IPS-18a (cell line): ENCODE measurements around the gene SMIM13.

Experiments used
- H3K27ac ChIP-seq: one replicate; pipeline ENCODE4 v1.5.1; 2013; ENCODE audit warnings: low read length
- H3K27me3 ChIP-seq: one replicate; pipeline ENCODE4 v1.6.1; 2013; ENCODE audit warnings: mild to moderate bottlenecking, low read length; ENCODE audit not compliant: control insufficient read depth, insufficient read depth
- H3K36me3 ChIP-seq: one replicate; pipeline ENCODE4 v1.6.1; 2013; ENCODE audit warnings: low read depth, low read length; ENCODE audit not compliant: control insufficient read depth
- H3K4me1 ChIP-seq: one replicate; pipeline ENCODE4 v1.6.1; 2013; ENCODE audit warnings: low read depth, low read length; ENCODE audit not compliant: control insufficient read depth
- H3K4me3 ChIP-seq: one replicate; pipeline ENCODE4 v1.5.1; 2013; ENCODE audit warnings: low read length
- H3K9ac ChIP-seq: one replicate; pipeline ENCODE4 v1.6.1; 2013; ENCODE audit warnings: mild to moderate bottlenecking, low read length, moderate library complexity
- H3K9me3 ChIP-seq: one replicate; pipeline ENCODE4 v1.6.1; 2013; ENCODE audit warnings: low read depth, low read length; ENCODE audit not compliant: control insufficient read depth

Gene SMIM13

GRCh38 chr6:11128608-11129007, 35.0 kb downstream of the SMIM13 start:
- no peak overlapping the region for H3K27ac ChIP-seq
- H3K4me1 ChIP-seq: peaks cover 7% of the 10 kb centered on the region
- H3K36me3 ChIP-seq: no peaks in the 10 kb centered on the region
- H3K27me3 ChIP-seq: no peaks in the 10 kb centered on the region
- H3K4me3 ChIP-seq: no peak overlapping the region
- H3K9me3 ChIP-seq: no peaks in the 10 kb centered on the region
- H3K9ac ChIP-seq: no peak overlapping the region

- H3K4me1 ChIP-seq: peaks cover 7% of the 10 kb centered on the region
- peaks cover 4% of the 10 kb centered on the region for H3K36me3 ChIP-seq
- no peaks in the 10 kb centered on the region for H3K27me3 ChIP-seq
- no peak overlapping the region for H3K27ac ChIP-seq
- no peaks in the 10 kb centered on the region for H3K9me3 ChIP-seq
- H3K9ac ChIP-seq: no peak overlapping the region
- H3K4me3 ChIP-seq: no peak overlapping the region
Observed at GRCh38 chr6:11129908-11130565, 36.4 kb downstream of the SMIM13 start.

- H3K4me3 ChIP-seq: no peak overlapping the region
- no peaks in the 10 kb centered on the region for H3K27me3 ChIP-seq
- H3K9me3 ChIP-seq: no peaks in the 10 kb centered on the region
- no peak overlapping the region for H3K27ac ChIP-seq
- H3K36me3 ChIP-seq: peaks cover 9% of the 10 kb centered on the region
- no peak overlapping the region for H3K9ac ChIP-seq
- peaks cover 7% of the 10 kb centered on the region for H3K4me1 ChIP-seq
Observed at GRCh38 chr6:11130605-11131004, 37.0 kb downstream of the SMIM13 start.

- H3K9me3 ChIP-seq: no peaks in the 10 kb centered on the region
- peaks cover 11% of the 10 kb centered on the region for H3K4me1 ChIP-seq
- no peak overlapping the region for H3K9ac ChIP-seq
- peaks cover 9% of the 10 kb centered on the region for H3K36me3 ChIP-seq
- no peak overlapping the region for H3K27ac ChIP-seq
- H3K27me3 ChIP-seq: no peaks in the 10 kb centered on the region
- H3K4me3 ChIP-seq: no peak overlapping the region
Observed at GRCh38 chr6:11132194-11132888, 38.7 kb downstream of the SMIM13 start.

GRCh38 chr6:11133281-11133680, 39.6 kb downstream of the SMIM13 start:
- H3K4me3 ChIP-seq: no peak overlapping the region
- peaks cover 14% of the 10 kb centered on the region for H3K4me1 ChIP-seq
- no peaks in the 10 kb centered on the region for H3K9me3 ChIP-seq
- H3K9ac ChIP-seq: no peak overlapping the region
- no peak overlapping the region for H3K27ac ChIP-seq
- no peaks in the 10 kb centered on the region for H3K27me3 ChIP-seq
- peaks cover 9% of the 10 kb centered on the region for H3K36me3 ChIP-seq

- Histone ChIP-seq H3K4me1 (peaks cover 7% of the 10 kb centered on the region), H3K9ac (no peak overlapping the region), H3K9me3 (no peaks in the 10 kb centered on the region), H3K27me3 (no peaks in the 10 kb centered on the region), H3K36me3 (peaks cover 9% of the 10 kb centered on the region), H3K4me3 (no peak overlapping the region), H3K27ac (no peak overlapping the region)
Observed at GRCh38 chr6:11136809-11137208, 43.2 kb downstream of the SMIM13 start.

- no peaks in the 10 kb centered on the region for H3K9me3 ChIP-seq
- no peak overlapping the region for H3K4me3 ChIP-seq
- H3K9ac ChIP-seq: no peak overlapping the region
- H3K4me1 ChIP-seq: peaks cover 7% of the 10 kb centered on the region
- H3K27me3 ChIP-seq: no peaks in the 10 kb centered on the region
- H3K36me3 ChIP-seq: peaks cover 9% of the 10 kb centered on the region
- H3K27ac ChIP-seq: no peak overlapping the region
Observed at GRCh38 chr6:11139051-11139960, 45.7 kb downstream of the SMIM13 start.

- peaks cover 7% of the 10 kb centered on the region for H3K4me1 ChIP-seq
- no peaks in the 10 kb centered on the region for H3K9me3 ChIP-seq
- no peak overlapping the region for H3K27ac ChIP-seq
- H3K27me3 ChIP-seq: no peaks in the 10 kb centered on the region
- no peak overlapping the region for H3K9ac ChIP-seq
- H3K36me3 ChIP-seq: peaks cover 5% of the 10 kb centered on the region
- no peak overlapping the region for H3K4me3 ChIP-seq
Observed at GRCh38 chr6:11140056-11140455, 46.4 kb downstream of the SMIM13 start.

- Histone ChIP-seq H3K9ac (no peak overlapping the region), H3K36me3 (no peaks in the 10 kb centered on the region), H3K4me1 (peaks cover 9% of the 10 kb centered on the region), H3K27me3 (no peaks in the 10 kb centered on the region), H3K27ac (no peak overlapping the region), H3K4me3 (no peak overlapping the region), H3K9me3 (no peaks in the 10 kb centered on the region)
Observed at GRCh38 chr6:11141295-11141694, 47.7 kb downstream of the SMIM13 start.

- peaks cover 9% of the 10 kb centered on the region for H3K4me1 ChIP-seq
- H3K27ac ChIP-seq: no peak overlapping the region
Observed at GRCh38 chr6:11142296-11143027, 48.8 kb downstream of the SMIM13 start.

More at GRCh38 chr6:11142296-11143027, 48.8 kb downstream of the SMIM13 start:
- H3K4me3 ChIP-seq: no peak overlapping the region
- H3K9me3 ChIP-seq: no peaks in the 10 kb centered on the region
- H3K27me3 ChIP-seq: no peaks in the 10 kb centered on the region
- no peaks in the 10 kb centered on the region for H3K36me3 ChIP-seq
- H3K9ac ChIP-seq: no peak overlapping the region
